Measurements from ENCODE around the gene PLEKHA4.
"Not testable (repeated sequence)": the region's sequence is repeated elsewhere in the genome, so short reads cannot be mapped to it uniquely, and the experiment has no call there.

Gene PLEKHA4

DNA sequence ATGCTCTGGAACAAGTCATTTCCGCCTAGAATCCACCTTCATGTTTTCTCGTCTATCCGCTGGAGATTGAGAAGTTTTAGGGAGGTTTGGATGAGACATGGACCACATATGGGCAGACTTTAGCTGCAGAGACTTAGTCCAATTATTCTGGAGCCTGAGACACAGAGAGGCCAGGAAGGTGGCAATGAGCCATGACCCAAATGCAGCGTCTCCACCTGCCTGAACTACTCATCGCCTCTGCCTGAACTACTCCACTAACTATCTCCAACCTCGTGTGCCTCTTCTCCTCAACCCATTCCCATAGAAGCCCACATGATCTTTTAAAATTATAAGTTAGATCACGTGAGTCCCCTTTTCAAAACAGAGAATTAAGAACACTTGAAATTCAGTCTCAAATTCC is 5.6 kb downstream of the PLEKHA4 start:
- no peak for DNase-seq

GRCh38 chr19:48861313-48861712 is 7.1 kb downstream of the PLEKHA4 start:
- DNase-seq, result no peak

DNA sequence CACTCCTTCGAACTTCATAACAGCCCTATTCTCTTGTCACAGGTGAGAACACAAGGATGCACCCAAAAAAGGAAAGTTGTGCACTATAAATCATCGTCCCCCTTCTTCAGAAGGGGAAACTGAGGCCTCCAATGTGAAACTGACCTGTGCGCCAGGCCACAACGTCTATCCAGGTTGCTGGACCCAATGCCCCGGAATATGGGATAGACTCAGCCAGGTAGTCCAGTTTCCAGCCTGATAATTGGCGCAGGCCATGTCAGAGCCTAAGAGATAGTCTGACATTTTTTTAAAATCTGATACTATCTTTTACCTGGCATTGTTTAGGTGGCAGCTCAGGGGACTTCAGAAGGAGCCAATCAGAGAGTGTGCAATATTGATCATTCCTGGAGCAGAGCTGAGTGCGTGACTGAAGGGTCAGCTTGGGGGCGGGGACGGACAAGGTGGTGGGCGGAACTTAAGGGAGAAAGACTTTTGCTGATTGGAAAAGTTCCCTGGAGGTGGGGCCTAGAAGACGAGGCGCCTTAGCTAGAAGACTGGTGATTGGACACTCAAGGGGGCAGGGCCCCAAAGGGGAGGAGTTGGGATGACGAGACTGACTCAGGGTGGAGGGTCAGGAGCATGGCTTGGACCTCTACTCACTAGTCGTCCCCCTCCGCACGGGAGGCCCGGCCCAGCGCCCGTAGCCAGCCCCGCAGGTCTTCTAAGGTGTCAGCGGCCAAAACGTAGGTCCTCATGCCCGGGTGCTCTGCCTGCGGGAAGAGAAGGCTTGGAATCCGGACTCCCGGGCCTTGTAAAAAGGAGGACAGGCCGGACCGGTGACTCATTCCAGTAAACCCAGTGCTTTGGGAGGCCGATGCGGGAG is 8.5 kb downstream of the PLEKHA4 start:
- no peak for DNase-seq

DNA sequence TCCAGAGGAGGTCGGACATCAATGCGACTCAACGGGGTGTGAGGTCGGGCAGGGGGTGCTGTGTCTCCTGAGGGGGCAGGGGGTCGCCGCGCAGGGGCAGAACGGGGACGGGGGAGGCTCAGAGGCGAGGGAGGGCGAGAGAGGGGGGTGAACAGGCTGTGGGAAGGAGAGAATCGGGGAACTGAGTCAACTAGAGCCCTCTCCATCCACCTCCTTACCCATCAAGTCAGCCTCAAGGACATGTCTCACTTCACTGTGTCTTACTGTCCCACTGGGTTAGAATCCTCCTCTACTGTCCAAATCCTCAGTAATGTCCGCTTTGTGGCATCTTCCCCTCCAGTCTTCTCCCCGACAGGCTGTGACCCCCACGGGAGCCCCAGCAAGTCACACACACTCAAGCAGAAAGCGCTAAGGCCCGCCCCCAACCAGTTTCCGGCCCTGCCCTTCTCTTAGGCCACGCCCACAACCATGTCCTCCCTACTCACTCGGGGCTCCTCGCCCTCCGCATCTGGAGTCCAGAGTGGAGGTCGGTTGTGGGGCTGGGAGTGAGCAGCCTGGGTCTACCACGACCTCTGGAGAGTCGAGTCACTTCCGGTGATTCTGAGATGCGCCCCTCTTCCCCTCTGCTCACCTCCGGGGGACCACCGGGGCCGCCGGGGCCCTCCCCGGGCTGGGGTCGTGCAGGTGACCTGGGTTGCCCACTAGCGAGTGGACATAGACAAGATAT is 9.3 kb downstream of the PLEKHA4 start:
- DNase-seq, result peak; percentile 66 to 75

GRCh38 chr19:48856921-48857320 is 11.5 kb downstream of the PLEKHA4 start:
- DNase-seq, result no peak

- DNase-seq, result no peak
Measured at GRCh38 chr19:48854103-48854502, 14.3 kb downstream of the PLEKHA4 start.

DNA sequence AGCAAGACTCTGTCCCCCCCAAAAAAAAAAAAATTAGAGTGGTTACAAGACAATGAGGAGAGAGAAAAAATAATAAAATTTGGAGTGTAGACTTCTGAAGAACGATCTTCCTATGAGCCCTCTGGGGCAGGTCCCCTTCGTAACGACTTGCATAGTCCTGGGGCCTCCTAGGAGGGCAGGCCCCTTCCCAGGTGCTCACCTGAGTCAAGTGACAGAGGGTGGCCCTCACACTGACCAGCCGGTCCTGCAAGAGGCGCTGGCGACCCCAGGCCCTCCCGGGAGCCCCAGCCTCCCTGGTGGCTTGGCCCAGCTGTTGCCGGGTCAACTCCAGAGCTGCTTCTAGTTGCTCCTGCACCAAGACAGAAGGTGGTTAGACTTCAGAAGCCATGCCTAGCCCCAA is 14.9 kb downstream of the PLEKHA4 start:
- DNase-seq, result no peak

GRCh38 chr19:48852292-48852691 is 16.1 kb downstream of the PLEKHA4 start:
- no peak for DNase-seq

- DNase-seq, result not testable (repeated sequence)
Measured at GRCh38 chr19:48846659-48847058, 21.8 kb downstream of the PLEKHA4 start.

GRCh38 chr19:48845384-48845783 is 23.0 kb downstream of the PLEKHA4 start:
- DNase-seq, result no peak

GRCh38 chr19:48844472-48844871 is 23.9 kb downstream of the PLEKHA4 start:
- no peak for DNase-seq

DNA sequence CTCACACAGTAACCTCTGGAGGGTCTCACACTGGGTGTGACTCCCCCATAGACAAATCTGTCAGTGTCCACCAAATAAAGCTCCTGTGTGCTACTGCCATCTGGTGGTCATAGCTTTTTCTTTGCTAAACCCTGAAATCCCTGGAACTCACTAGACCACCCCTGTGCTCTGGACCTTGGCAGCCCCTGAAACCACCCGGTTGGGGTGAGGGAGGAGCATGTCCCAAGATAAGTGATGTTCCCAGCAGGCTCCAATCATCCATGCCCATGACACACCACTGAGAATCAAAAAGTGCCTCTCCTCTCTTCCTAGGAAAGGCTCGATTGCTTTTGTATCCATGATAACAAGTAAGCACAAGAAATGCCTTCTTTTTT is 25.6 kb downstream of the PLEKHA4 start:
- peak; percentile 46 to 52 for DNase-seq

GRCh38 chr19:48841571-48841970 is 26.8 kb downstream of the PLEKHA4 start:
- DNase-seq, result no peak

- DNase-seq, result no peak
Measured at GRCh38 chr19:48841047-48841446, 27.4 kb downstream of the PLEKHA4 start.

DNA sequence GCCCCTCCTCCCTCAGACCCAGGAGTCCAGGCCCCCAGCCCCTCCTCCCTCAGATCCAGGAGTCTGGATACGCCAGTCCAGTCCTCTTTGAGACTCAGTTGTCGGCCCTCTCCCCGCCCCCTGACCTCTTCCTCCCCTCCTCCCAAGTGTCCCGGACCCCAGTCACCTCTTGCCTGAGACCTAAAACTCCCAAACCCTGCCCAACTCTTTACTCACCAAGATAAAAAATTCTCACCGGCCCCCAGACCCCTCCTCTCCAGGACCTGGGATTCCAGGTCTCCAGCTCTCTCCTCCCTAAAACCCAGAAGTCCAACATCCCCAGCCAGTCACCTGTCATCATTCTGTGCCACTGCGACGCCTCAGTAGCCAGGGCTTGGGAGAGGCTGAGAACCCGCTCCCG is 30.7 kb downstream of the PLEKHA4 start:
- no peak for DNase-seq

DNA sequence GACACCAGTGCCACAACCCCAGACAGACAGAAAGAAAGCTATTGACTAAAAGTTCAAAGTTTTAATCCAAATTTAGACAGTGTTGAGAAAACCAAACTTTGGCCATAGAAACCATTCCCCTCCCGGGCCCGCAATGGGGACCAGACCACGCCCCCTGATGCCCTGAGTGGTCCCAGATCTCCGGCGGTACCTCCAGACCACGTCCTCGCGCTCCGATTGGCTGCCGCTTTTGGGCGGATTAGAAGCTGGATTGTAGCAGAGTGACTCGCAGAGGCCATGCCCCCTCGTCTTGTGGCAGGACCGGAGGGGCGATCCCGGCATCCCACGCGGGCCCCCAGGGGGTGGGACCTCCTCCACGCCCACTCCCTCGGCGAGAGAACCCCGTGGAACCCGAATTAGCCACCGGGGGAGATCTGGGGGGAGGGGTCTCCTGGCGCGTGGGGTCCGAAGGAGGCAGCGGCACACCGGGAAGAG is 31.3 kb downstream of the PLEKHA4 start:
- DNase-seq, result peak; percentile 65 to 70

GRCh38 chr19:48836089-48837017 is 32.1 kb downstream of the PLEKHA4 start, which contains the start of gene HSD17B14:
TSS of gene HSD17B14 (minus strand) at chr19:48836491. CDS start at chr19:48836411, 80 bp downstream.
- no peak for DNase-seq

GRCh38 chr19:48835734-48836088 is 32.7 kb downstream of the PLEKHA4 start:
- peak; percentile 97 to 98 for DNase-seq

- DNase-seq, result no peak
Measured at GRCh38 chr19:48833977-48834376, 34.4 kb downstream of the PLEKHA4 start.

- no peak for DNase-seq
Measured at GRCh38 chr19:48833049-48833448, 35.4 kb downstream of the PLEKHA4 start.

DNA sequence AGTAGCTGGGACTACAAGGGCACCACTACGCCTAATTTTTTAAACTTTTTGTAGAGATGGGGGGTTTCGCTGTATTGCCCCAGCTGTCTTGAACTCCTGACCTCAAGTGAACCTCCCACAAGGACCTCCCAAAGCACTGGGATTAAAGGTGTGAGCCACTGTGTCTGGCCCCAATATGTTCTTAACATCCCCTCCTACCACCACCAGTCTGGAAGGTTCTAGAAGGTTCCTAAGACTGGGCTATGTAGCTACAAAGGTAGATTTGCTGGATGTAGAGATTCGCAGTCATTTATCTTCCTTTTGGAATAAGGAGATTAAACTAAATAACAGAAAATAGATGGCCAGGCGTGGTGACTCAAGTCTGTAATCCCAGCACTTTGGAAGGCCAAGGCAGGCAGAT is 37.5 kb downstream of the PLEKHA4 start:
- DNase-seq, result no peak

DNA sequence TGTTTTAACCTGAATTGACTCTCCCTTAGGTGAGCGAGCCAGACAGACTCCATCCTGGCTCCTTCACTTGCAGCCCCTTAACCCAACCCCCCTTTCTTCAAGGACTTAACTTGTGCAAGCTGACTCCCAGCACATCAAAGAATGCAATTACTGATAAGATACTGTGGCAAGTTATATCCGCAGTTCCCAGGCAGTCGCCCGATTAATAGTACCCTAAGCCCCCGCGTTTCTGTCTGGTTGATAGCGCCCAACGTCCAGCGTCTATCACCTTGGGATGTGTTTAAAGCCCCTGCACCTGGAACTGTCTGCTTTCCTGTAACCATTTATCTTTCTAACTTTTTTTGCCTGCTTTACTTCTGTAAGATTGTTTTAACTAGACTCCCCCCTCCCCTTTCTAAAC is 38.3 kb downstream of the PLEKHA4 start:
- DNase-seq, result no peak

DNA sequence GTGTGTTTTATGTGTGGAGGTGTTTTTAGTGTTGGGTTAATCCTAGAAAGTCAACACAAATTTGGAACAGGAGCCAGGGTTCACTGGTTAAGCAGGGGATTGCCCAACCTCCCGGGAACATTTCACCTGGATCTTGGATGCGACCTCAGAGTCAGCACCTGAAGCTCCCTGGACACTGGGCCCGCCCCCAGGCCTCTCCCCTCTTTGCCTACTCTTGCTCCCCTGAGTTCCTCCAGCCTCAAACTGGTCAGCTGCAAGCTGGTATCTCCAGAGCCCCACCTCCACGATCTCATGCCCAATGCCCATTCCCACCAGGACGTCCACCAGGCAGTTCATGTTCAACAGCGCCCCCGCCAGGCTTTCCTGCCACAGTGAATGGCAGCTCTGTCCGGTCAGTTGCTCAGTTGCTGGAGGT is 41.8 kb downstream of the PLEKHA4 start:
- DNase-seq, result no peak

Data from stimulated activated CD4-positive, alpha-beta T cell treated with anti-CD3 and anti-CD28 coated beads, Interleukin-2, amount 100 ng/mL, for 48 hours (primary cell).